Caco-2 (cell line): Measurements from ENCODE around the gene CXCL3. TPM values are rescaled to one million over a fixed set of nuclear protein-coding genes. Genes with fewer than 3 reads are reported as not detected.

Source experiments
- BruUV-seq: library from RNA; stranded (reverse); fragments of 400-500 nt; replicated peaks from 2 replicates; lab custom pipeline; 2021; lab: Mats Ljungman, UMichigan
- CTCF ChIA-PET: fragments of 300-600 bp; sonication (Branson Sonifier 250); formaldehyde crosslinking; loops from one replicate; lab custom pipeline; 2022; ENCODE audit warnings: antibody characterized with exemption; lab: Charles Lee
- POLR2A ChIA-PET: fragments of 300-600 bp; sonication (Branson Sonifier 250); formaldehyde crosslinking; loops from one replicate; lab custom pipeline; 2022; ENCODE audit warnings: antibody characterized with exemption; lab: Charles Lee
- DNase-seq, 2 experiments: peaks; one replicate each; pipeline versions ENCODE4 v3.0.0 to v3.0.0-alpha.2; 2020 to 2022
- H3K27me3 ChIP-seq: replicated peaks from 2 replicates; pipeline ENCODE4 v1.6.0; 2011; ENCODE audit warnings: low read length; ENCODE audit not compliant: control insufficient read depth, insufficient read depth
- H3K36me3 ChIP-seq: 2 replicates; pipeline ENCODE4 v1.5.1; 2011; ENCODE audit warnings: low read length; ENCODE audit not compliant: control insufficient read depth, insufficient read depth
- H3K4me1 ChIP-seq: fragments of 250-450 bp; sonication (Bioruptor Pico); 2 replicates; pipeline ENCODE4 v1.5.1; 2020; ENCODE audit warnings: mild to moderate bottlenecking
- H3K4me3 ChIP-seq: 2 replicates; pipeline ENCODE4 v1.5.1; 2011; ENCODE audit warnings: low read depth, mild to moderate bottlenecking, control low read depth, low read length
- H3K9me3 ChIP-seq: fragments of 250-450 bp; sonication (Bioruptor Pico); 2 replicates; pipeline ENCODE4 v1.5.1; 2020; ENCODE audit warnings: mild to moderate bottlenecking, moderate library complexity
- H3K27ac Mint-ChIP-seq: one replicate; pipeline ENCODE4 v1.8.0; 2022; ENCODE audit warnings: mixed read lengths; ENCODE audit not compliant: unreplicated experiment
- H3K27me3 Mint-ChIP-seq: one replicate; pipeline ENCODE4 v1.8.0; 2022; ENCODE audit warnings: mixed read lengths; ENCODE audit not compliant: insufficient read depth, unreplicated experiment
- H3K36me3 Mint-ChIP-seq: one replicate; pipeline ENCODE4 v1.8.0; 2022; ENCODE audit warnings: mild to moderate bottlenecking, mixed read lengths; ENCODE audit not compliant: insufficient read depth, unreplicated experiment
- H3K4me1 Mint-ChIP-seq: one replicate; pipeline ENCODE4 v1.8.0; 2022; ENCODE audit warnings: low read depth, mixed read lengths; ENCODE audit not compliant: unreplicated experiment
- H3K4me3 Mint-ChIP-seq: one replicate; pipeline ENCODE4 v1.8.0; 2022; ENCODE audit warnings: mild to moderate bottlenecking, moderate library complexity, mixed read lengths; ENCODE audit not compliant: unreplicated experiment
- H3K9me3 Mint-ChIP-seq: one replicate; pipeline ENCODE4 v1.8.0; 2022; ENCODE audit warnings: mixed read lengths; ENCODE audit not compliant: unreplicated experiment
- intact Hi-C: fragments of 100-400 bp; cut with micrococcal nuclease; formaldehyde crosslinking; loops from one replicate; pipeline ENCODE4 v1.10.0; 2022; ENCODE audit not compliant: unreplicated experiment
- total RNA-seq: library from RNA; stranded (reverse); gene quantifications from 2 replicates; pipeline ENCODE4 v1.2.3, GENCODE V29; 2022
- TF ChIP-seq, protein P1 (sequence below), 2 experiments: fragments of 200-600 bp in 1 of 2; IDR thresholded peaks; 1 replicate in 1 of 2; 2 replicates in 1 of 2; pipeline versions ENCODE4 v1.5.1 to v1.8.0; 2011 to 2022; ENCODE audit warnings: antibody characterized with exemption in 1 of 2, control low read depth in 1 of 2, inconsistent platforms in 1 of 2, low read depth in 1 of 2, low read length in 1 of 2, mild to moderate bottlenecking in 1 of 2, moderate library complexity in 1 of 2; ENCODE audit not compliant: insufficient read depth in 1 of 2, severe bottlenecking in 1 of 2, unreplicated experiment in 1 of 2

CXCL3 gene
- total RNA-seq, 1 experiment from 2014 or later: 1.9 TPM

DNA sequence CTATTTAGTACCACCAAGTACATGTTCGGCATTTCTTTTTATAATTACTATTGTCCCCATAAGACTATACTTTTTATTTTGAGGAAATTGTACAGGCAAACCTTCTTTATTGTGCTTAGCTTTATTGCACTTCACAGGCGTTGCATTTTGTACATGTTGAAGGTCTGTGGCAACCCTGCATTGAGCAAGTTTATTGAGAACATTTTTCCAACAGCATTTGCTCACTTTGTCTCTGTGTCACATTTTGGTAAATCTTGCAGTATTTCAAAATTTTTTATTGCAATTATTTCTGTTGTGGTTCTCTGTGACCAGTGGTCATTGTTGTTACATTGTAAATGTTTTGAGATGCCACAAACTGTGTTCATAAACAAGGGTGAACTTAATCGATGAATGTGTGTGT is 29.2 kb downstream of the CXCL3 start:
- Mint-ChIP-seq H3K4me1 (peaks cover 14% of the 10 kb centered on the region), H3K4me3 (no peak overlapping the region), H3K27ac (no peak overlapping the region), H3K27me3 (no peaks in the 10 kb centered on the region), H3K9me3 (no peaks in the 10 kb centered on the region), H3K36me3 (no peaks in the 10 kb centered on the region)
- Histone ChIP-seq H3K36me3 (no peaks in the 10 kb centered on the region), H3K9me3 (no peaks in the 10 kb centered on the region), H3K27me3 (no peaks in the 10 kb centered on the region), H3K4me3 (no peak overlapping the region), H3K4me1 (peaks cover 24% of the 10 kb centered on the region)
- POLR2A ChIA-PET: no interaction called here
- no TSS peak for BruUV-seq
- CTCF ChIA-PET: no interaction called here
- TF ChIP-seq, protein P1, sequence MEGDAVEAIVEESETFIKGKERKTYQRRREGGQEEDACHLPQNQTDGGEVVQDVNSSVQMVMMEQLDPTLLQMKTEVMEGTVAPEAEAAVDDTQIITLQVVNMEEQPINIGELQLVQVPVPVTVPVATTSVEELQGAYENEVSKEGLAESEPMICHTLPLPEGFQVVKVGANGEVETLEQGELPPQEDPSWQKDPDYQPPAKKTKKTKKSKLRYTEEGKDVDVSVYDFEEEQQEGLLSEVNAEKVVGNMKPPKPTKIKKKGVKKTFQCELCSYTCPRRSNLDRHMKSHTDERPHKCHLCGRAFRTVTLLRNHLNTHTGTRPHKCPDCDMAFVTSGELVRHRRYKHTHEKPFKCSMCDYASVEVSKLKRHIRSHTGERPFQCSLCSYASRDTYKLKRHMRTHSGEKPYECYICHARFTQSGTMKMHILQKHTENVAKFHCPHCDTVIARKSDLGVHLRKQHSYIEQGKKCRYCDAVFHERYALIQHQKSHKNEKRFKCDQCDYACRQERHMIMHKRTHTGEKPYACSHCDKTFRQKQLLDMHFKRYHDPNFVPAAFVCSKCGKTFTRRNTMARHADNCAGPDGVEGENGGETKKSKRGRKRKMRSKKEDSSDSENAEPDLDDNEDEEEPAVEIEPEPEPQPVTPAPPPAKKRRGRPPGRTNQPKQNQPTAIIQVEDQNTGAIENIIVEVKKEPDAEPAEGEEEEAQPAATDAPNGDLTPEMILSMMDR (IDR thresholded peaks at IDR 0.05; ENCODE audit: insufficient read depth in 1 of 2, low read depth in 1 of 2, low read length in 1 of 2, severe bottlenecking in 1 of 2, unreplicated experiment in 1 of 2): no peak
- intact Hi-C loops: no loop called here
- no peak for DNase-seq

- Mint-ChIP-seq H3K27ac (peak overlapping the region; percentile 93), H3K9me3 (no peaks in the 10 kb centered on the region), H3K4me3 (peak overlapping the region; percentile 53), H3K36me3 (no peaks in the 10 kb centered on the region), H3K27me3 (no peaks in the 10 kb centered on the region), H3K4me1 (peaks cover 15% of the 10 kb centered on the region)
- no peak for DNase-seq
- Histone ChIP-seq H3K4me1 (peaks cover 34% of the 10 kb centered on the region), H3K9me3 (no peaks in the 10 kb centered on the region), H3K27me3 (no peaks in the 10 kb centered on the region), H3K36me3 (no peaks in the 10 kb centered on the region), H3K4me3 (no peak overlapping the region)
- ChIA-PET POLR2A (no interaction called here), CTCF (no interaction called here)
- intact Hi-C loops: no loop called here
- TF ChIP-seq, protein P1 (IDR thresholded peaks at IDR 0.05; ENCODE audit: insufficient read depth in 1 of 2, low read depth in 1 of 2, low read length in 1 of 2, severe bottlenecking in 1 of 2, unreplicated experiment in 1 of 2): no peak
- BruUV-seq: no TSS peak
These were observed 32.4 kb downstream of the CXCL3 start for GRCh38 chr4:74006009-74006476.

GRCh38 chr4:74005528-74005927 is 33.0 kb downstream of the CXCL3 start:
- intact Hi-C loops: loop anchor here (1.0 to 2.0 kb wide), 2 partner anchors 57 to 94 kb away; partner anchors contain the start of gene CXCL2
- peak overlapping the region; percentile 93 for H3K27ac Mint-ChIP-seq
- no peaks in the 10 kb centered on the region for H3K36me3 Mint-ChIP-seq
- H3K36me3 ChIP-seq: no peaks in the 10 kb centered on the region
- H3K9me3 ChIP-seq: no peaks in the 10 kb centered on the region
- H3K27me3 Mint-ChIP-seq: no peaks in the 10 kb centered on the region
- H3K4me3 ChIP-seq: no peak overlapping the region
- H3K9me3 Mint-ChIP-seq: no peaks in the 10 kb centered on the region
- H3K4me1 Mint-ChIP-seq: peaks cover 15% of the 10 kb centered on the region
- POLR2A ChIA-PET: no interaction called here
- H3K27me3 ChIP-seq: no peaks in the 10 kb centered on the region
- CTCF ChIA-PET: no interaction called here
- TF ChIP-seq, protein P1 (IDR thresholded peaks at IDR 0.05; ENCODE audit: insufficient read depth in 1 of 2, low read depth in 1 of 2, low read length in 1 of 2, severe bottlenecking in 1 of 2, unreplicated experiment in 1 of 2): no peak
- H3K4me3 Mint-ChIP-seq: peak overlapping the region; percentile 53
- DNase-seq: peak in 1 of 2 experiments; percentile 68
- no TSS peak for BruUV-seq
- peaks cover 38% of the 10 kb centered on the region for H3K4me1 ChIP-seq
